PC-3 (cell line): ENCODE data around the gene VAMP7. TPM values are rescaled to one million over a fixed set of nuclear protein-coding genes. Genes with fewer than 3 reads are reported as not detected.

Experiments used
- ATAC-seq: fragments of 200-7000 bp; cut with Tn5 transposase; 2 replicates; pipeline ENCODE4 v1.9.1; 2020; ENCODE audit warnings: mild to moderate bottlenecking, moderate library complexity
- BruUV-seq: library from RNA; stranded (reverse); fragments of 400-500 nt; replicated peaks from 2 replicates; lab custom pipeline; 2021; lab: Mats Ljungman, UMichigan
- CTCF ChIA-PET: fragments of 300-600 bp; sonication (Branson Sonifier 250); formaldehyde crosslinking; loops from one replicate; lab custom pipeline; 2022; ENCODE audit warnings: antibody characterized with exemption; lab: Charles Lee
- POLR2A ChIA-PET: fragments of 300-600 bp; sonication (Branson Sonifier 250); formaldehyde crosslinking; loops from one replicate; lab custom pipeline; 2022; ENCODE audit warnings: antibody characterized with exemption; ENCODE audit not compliant: unreplicated experiment; lab: Charles Lee
- DNase-seq: peaks from one replicate; pipeline ENCODE4 v3.0.0-alpha.2; 2015
- H2AFZ ChIP-seq: fragments of 300-600 bp; sonication (generic); 2 replicates; pipeline ENCODE4 v1.6.0; 2016; ENCODE audit warnings: antibody characterized with exemption, low read length
- H3F3A ChIP-seq: fragments of 300-600 bp; sonication (generic); one replicate; pipeline ENCODE4 v1.6.0; 2017; ENCODE audit warnings: antibody characterized with exemption, low read length, control low read depth, mild to moderate bottlenecking; ENCODE audit not compliant: unreplicated experiment
- H3K27ac ChIP-seq: fragments of 300-600 bp; sonication (generic); 2 replicates; pipeline ENCODE4 v1.5.1; 2016; ENCODE audit warnings: mild to moderate bottlenecking, low read length
- H3K27me3 ChIP-seq: fragments of 300-600 bp; sonication (generic); 2 replicates; pipeline ENCODE4 v1.6.1; 2016; ENCODE audit warnings: low read length, mixed read lengths
- H3K36me3 ChIP-seq: fragments of 300-600 bp; sonication (generic); 2 replicates; pipeline ENCODE4 v1.6.1; 2016; ENCODE audit warnings: low read depth, mixed run types, low read length, mixed read lengths
- H3K4me1 ChIP-seq: fragments of 300-600 bp; sonication (generic); 2 replicates; pipeline ENCODE4 v1.5.1; 2016; ENCODE audit warnings: low read length; ENCODE audit not compliant: insufficient read depth
- H3K4me2 ChIP-seq: fragments of 300-600 bp; sonication (generic); 2 replicates; pipeline ENCODE4 v1.6.0; 2016; ENCODE audit warnings: low read length
- H3K4me3 ChIP-seq: fragments of 300-600 bp; sonication (generic); 2 replicates; pipeline ENCODE4 v1.5.1; 2016; ENCODE audit warnings: mild to moderate bottlenecking, low read length, mixed read lengths
- H3K79me2 ChIP-seq: fragments of 300-600 bp; sonication (generic); 2 replicates; pipeline ENCODE4 v1.6.1; 2017; ENCODE audit warnings: low read length, mixed read lengths
- H3K9ac ChIP-seq: fragments of 300-600 bp; sonication (generic); 2 replicates; pipeline ENCODE4 v1.6.0; 2016; ENCODE audit warnings: mild to moderate bottlenecking, low read length
- H3K9me2 ChIP-seq: fragments of 300-600 bp; sonication (generic); replicated peaks from 2 replicates; pipeline ENCODE4 v1.6.1; 2016; ENCODE audit warnings: mixed run types, low read length, mixed read lengths
- H3K9me3 ChIP-seq: fragments of 300-600 bp; sonication (generic); 2 replicates; pipeline ENCODE4 v1.6.1; 2016; ENCODE audit warnings: low read length, mixed read lengths
- H4K20me1 ChIP-seq: fragments of 300-600 bp; sonication (generic); 2 replicates; pipeline ENCODE4 v1.6.1; 2016; ENCODE audit warnings: low read length, mixed read lengths
- EZH2 ChIP-seq: fragments of 300-600 bp; sonication (generic); IDR thresholded peaks from one replicate; pipeline ENCODE4 v1.6.1; 2017; ENCODE audit warnings: antibody characterized with exemption, mild to moderate bottlenecking, low read length; ENCODE audit not compliant: unreplicated experiment
- EZH2phosphoT487 ChIP-seq: fragments of 300-600 bp; sonication (generic); IDR thresholded peaks from 2 replicates; pipeline ENCODE4 v1.6.1; 2018; ENCODE audit warnings: mild to moderate bottlenecking, antibody characterized with exemption, low read length, borderline replicate concordance
- intact Hi-C: fragments of 100-400 bp; cut with micrococcal nuclease; formaldehyde crosslinking; loops from 2 replicates; pipeline ENCODE4 v1.9.0; 2023
- total RNA-seq: library from RNA; depleted of rRNA; stranded (reverse); fragments of >200 nt; gene quantifications from 2 replicates; pipeline ENCODE4 v1.2.3, GENCODE V29; 2014
- TF ChIP-seq, protein P1 (sequence below): fragments of 300-600 bp; sonication (generic); conservative IDR thresholded peaks from 2 replicates; pipeline ENCODE4 v1.5.1; 2017; ENCODE audit warnings: antibody characterized with exemption, low read depth, mild to moderate bottlenecking, low read length

Gene VAMP7
- total RNA-seq, 1 experiment from 2014 or later, result 37.5 TPM

DNA sequence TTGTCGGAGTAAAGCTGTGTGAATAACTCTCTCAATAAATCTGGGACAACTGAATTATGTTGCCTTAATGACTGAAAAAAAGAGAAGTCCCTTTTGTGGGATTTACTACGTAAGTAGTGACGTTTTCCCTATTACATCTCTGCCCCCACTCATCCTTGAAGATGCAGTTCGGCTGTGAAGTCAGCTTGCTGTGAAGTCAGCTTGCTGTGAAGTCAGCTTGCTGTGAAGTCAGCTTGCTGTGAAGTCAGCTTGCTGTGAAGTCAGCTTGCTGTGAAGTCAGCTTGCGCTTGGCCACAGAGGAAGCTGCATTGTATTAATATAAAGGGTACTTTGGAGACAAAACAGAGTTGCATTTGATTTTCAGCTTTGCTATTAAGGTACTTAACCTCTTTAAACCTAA is 8.0 kb upstream of the VAMP7 start:
- Histone ChIP-seq H3K36me3 (no peaks in the 10 kb centered on the region), H2AFZ (no peak overlapping the region), H3K9me3 (no peaks in the 10 kb centered on the region), H4K20me1 (no peaks in the 10 kb centered on the region), H3K27me3 (peaks cover 26% of the 10 kb centered on the region), H3K27ac (no peak overlapping the region), H3K4me3 (no peak overlapping the region), H3K4me2 (no peak overlapping the region), H3K4me1 (no peaks in the 10 kb centered on the region), H3K9me2 (no peaks in the 10 kb centered on the region), H3K79me2 (no peaks in the 10 kb centered on the region), H3F3A (no peaks in the 10 kb centered on the region), H3K9ac (no peak overlapping the region)
- POLR2A ChIA-PET, result no interaction called here
- TF ChIP-seq, protein P1, sequence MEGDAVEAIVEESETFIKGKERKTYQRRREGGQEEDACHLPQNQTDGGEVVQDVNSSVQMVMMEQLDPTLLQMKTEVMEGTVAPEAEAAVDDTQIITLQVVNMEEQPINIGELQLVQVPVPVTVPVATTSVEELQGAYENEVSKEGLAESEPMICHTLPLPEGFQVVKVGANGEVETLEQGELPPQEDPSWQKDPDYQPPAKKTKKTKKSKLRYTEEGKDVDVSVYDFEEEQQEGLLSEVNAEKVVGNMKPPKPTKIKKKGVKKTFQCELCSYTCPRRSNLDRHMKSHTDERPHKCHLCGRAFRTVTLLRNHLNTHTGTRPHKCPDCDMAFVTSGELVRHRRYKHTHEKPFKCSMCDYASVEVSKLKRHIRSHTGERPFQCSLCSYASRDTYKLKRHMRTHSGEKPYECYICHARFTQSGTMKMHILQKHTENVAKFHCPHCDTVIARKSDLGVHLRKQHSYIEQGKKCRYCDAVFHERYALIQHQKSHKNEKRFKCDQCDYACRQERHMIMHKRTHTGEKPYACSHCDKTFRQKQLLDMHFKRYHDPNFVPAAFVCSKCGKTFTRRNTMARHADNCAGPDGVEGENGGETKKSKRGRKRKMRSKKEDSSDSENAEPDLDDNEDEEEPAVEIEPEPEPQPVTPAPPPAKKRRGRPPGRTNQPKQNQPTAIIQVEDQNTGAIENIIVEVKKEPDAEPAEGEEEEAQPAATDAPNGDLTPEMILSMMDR, result no peak
- TF ChIP-seq EZH2phosphoT487 (no peak), EZH2 (no peak)
- no peak for DNase-seq
- ATAC-seq, result no peak
- CTCF ChIA-PET, result no interaction called here
- intact Hi-C loops, result no loop called here
- BruUV-seq, result no TSS peak

DNA sequence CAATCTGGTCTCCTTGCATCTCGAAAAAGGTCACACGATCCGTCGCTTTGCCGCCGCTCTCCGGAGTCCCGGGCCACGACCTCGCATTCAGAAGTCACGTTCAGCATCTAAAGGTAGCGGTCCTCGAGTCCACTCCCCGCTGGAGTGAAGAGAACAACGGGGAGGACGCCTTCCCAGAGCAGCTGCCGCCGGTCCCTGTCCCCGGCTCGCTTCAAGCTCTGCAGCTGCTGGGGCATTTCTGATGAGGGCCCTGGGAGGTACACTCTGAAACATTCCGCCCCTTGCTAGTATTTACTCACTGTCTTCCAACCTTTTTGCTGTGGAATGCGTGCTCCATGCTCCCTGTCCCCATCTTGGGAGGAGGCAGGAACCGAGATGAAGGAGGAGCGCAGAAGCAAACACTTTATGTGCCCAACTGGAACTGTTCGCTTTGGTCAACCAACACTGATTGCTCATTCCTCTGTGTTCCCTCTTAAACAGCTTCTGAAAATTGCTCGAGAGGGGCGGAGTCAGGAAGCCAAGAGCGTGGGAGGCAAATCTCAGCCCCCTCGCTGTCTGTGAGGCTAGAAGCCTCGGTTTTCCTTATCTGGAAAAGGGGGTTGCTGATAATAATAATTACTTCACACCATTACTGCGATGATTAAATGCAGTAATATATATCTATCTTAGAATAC is 6.4 kb upstream of the VAMP7 start:
- Histone ChIP-seq H3K36me3 (no peaks in the 10 kb centered on the region), H4K20me1 (no peaks in the 10 kb centered on the region), H2AFZ (no peak overlapping the region), H3K4me3 (no peak overlapping the region), H3K4me2 (no peak overlapping the region), H3K9me2 (no peaks in the 10 kb centered on the region), H3K27ac (no peak overlapping the region), H3K4me1 (no peaks in the 10 kb centered on the region), H3K9me3 (no peaks in the 10 kb centered on the region), H3K9ac (no peak overlapping the region), H3F3A (no peaks in the 10 kb centered on the region), H3K79me2 (no peaks in the 10 kb centered on the region), H3K27me3 (peaks cover 26% of the 10 kb centered on the region)
- no TSS peak for BruUV-seq
- ATAC-seq (no peak), DNase-seq (no peak)
- POLR2A ChIA-PET, result no interaction called here
- intact Hi-C loops, result no loop called here
- no peak for TF ChIP-seq EZH2phosphoT487
- CTCF ChIA-PET, result no interaction called here

DNA sequence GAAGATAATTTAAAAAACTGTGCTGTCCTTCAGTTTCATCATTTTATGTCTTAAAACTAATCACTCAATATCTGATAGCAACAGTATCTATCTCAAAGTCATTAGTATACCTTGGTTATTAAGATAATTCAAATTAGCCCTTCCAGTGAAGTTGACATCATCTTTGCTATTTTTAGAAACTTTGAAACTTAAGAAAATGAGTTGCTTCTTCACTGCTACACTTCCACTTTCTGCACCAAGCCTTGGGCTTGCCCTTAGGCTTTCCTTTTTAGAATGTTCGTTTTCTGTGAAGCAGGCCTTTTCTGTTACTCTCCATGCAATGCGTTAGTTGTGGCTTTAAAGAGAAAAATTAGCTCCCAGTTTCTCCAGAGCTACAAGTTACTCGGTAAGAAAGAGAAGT is 4.4 kb upstream of the VAMP7 start:
- Histone ChIP-seq H3K9me2 (no peaks in the 10 kb centered on the region), H3K36me3 (no peaks in the 10 kb centered on the region), H3F3A (no peaks in the 10 kb centered on the region), H3K27ac (no peak overlapping the region), H4K20me1 (no peaks in the 10 kb centered on the region), H3K4me3 (no peak overlapping the region), H3K4me2 (no peak overlapping the region), H3K27me3 (peaks cover 26% of the 10 kb centered on the region), H3K9ac (no peak overlapping the region), H3K79me2 (peaks cover 5% of the 10 kb centered on the region), H3K4me1 (no peaks in the 10 kb centered on the region), H3K9me3 (no peaks in the 10 kb centered on the region), H2AFZ (no peak overlapping the region)
- BruUV-seq, result no TSS peak
- CTCF ChIA-PET, result no interaction called here
- DNase-seq (no peak), ATAC-seq (no peak)
- intact Hi-C loops, result no loop called here
- POLR2A ChIA-PET, result no interaction called here
- TF ChIP-seq, protein P1, result no peak
- no peak for TF ChIP-seq EZH2phosphoT487
- TF ChIP-seq EZH2, result no peak
